HUDEP-2 (cell line): ENCODE results near the gene MYD88.
A peak's percentile ranks its signal among the peaks of the same experiment; 100 is the strongest.
"Not testable (repeated sequence)": the region's sequence is repeated elsewhere in the genome, so short reads cannot be mapped to it uniquely, and the experiment has no call there.

ENCODE experiments used
- DNase-seq, 76 experiments: peaks; one replicate each; lab custom pipeline; 2025; ENCODE audit not compliant: unreplicated experiment in 76 of 76; lab: John Stamatoyannopoulos, UW

Gene MYD88

GRCh38 chr3:38124324-38125122 lies 13.9 kb upstream of the MYD88 start:
- no peak for DNase-seq

- no peak for DNase-seq
Measured at GRCh38 chr3:38125305-38126120, 12.9 kb upstream of the MYD88 start.

GRCh38 chr3:38126121-38126892 lies 12.2 kb upstream of the MYD88 start:
- DNase-seq: no peak

- DNase-seq: no peak
Measured at GRCh38 chr3:38127611-38128302, 10.7 kb upstream of the MYD88 start.

- DNase-seq: no peak
Measured at GRCh38 chr3:38128303-38128655, 10.2 kb upstream of the MYD88 start.

- no peak for DNase-seq
Measured at GRCh38 chr3:38129058-38129457, 9.4 kb upstream of the MYD88 start.

GRCh38 chr3:38130631-38131065 lies 7.8 kb upstream of the MYD88 start:
- no peak for DNase-seq

- DNase-seq: peak in 43 of 76 experiments; percentile 3 to 55 (median 23)
Measured at GRCh38 chr3:38131621-38132369, 6.7 kb upstream of the MYD88 start.

GRCh38 chr3:38133209-38133556 lies 5.3 kb upstream of the MYD88 start:
- no peak for DNase-seq

- DNase-seq: no peak
Measured at GRCh38 chr3:38133557-38134405, 4.7 kb upstream of the MYD88 start.

- not testable (repeated sequence) for DNase-seq
Measured at GRCh38 chr3:38134517-38135143, 3.8 kb upstream of the MYD88 start.

GRCh38 chr3:38135621-38136277 lies 2.7 kb upstream of the MYD88 start:
- DNase-seq: peak in 1 of 76 experiments; percentile 5

- peak in 1 of 76 experiments; percentile 10 for DNase-seq
Measured at GRCh38 chr3:38136393-38136776, 2.1 kb upstream of the MYD88 start.

GRCh38 chr3:38136777-38137614 lies 1.5 kb upstream of the MYD88 start, which contains the start of gene ACAA1:
Gene ACAA1 (minus strand): TSS chr3:38137127. CDS start chr3:38137035, 92 bp downstream.
- DNase-seq: peak; percentile 49 to 99 (median 98)

- peak in 4 of 76 experiments; percentile 14 to 40 (median 30) for DNase-seq
Measured at GRCh38 chr3:38137615-38138348, 679 bp upstream of the MYD88 start.

- DNase-seq: peak in 2 of 76 experiments; percentile 9 to 50
Measured at GRCh38 chr3:38139191-38139590, 730 bp downstream of the MYD88 start.
